GM12891 (cell line): ENCODE measurements around the gene TNS1.

Source experiments
- POLR2A ChIP-seq: IDR thresholded peaks from 2 replicates; pipeline ENCODE4 v1.6.1; 2011; ENCODE audit warnings: low read depth, low read length, control low read depth
- POLR2AphosphoS5 ChIP-seq: IDR thresholded peaks from 2 replicates; pipeline ENCODE4 v1.6.1; 2011; ENCODE audit warnings: low read depth, low read length, control low read depth
- TAF1 ChIP-seq: IDR thresholded peaks from 2 replicates; pipeline ENCODE4 v1.6.1; 2011; ENCODE audit warnings: low read depth, low read length, control low read depth

- TF ChIP-seq POLR2A (no peak), TAF1 (no peak), POLR2AphosphoS5 (no peak)
These were observed 60.0 kb downstream of the TNS1 start for GRCh38 chr2:217942731-217943335.
